ENCODE data around the gene TECRL. TPM values are rescaled to one million over a fixed set of nuclear protein-coding genes. Genes with fewer than 3 reads are reported as not detected.

The TECRL gene
- total RNA-seq, 4 donors from 2014 or later: 14.4 to 21.8 (median 17.2) TPM

GRCh38 chr4:64340218-64341110, 68.8 kb downstream of the TECRL start:
- intact Hi-C loops (cut with DNase I; ENCODE audit: low total_unique reads): no loop called here
- Histone ChIP-seq H3K27me3 (no peaks in the 10 kb centered on the region), H3K4me3 (no peak overlapping the region), H3K27ac (no peak overlapping the region), H3K9me3 (no peaks in the 10 kb centered on the region), H3K4me1 (peaks cover 5 to 9% of the 10 kb centered on the region in 2 donors), H3K36me3 (no peaks in the 10 kb centered on the region)
- DNase-seq (no peak), ATAC-seq (no peak)
- TF ChIP-seq POLR2A (IDR thresholded peaks at IDR 0.05): no peak
- no peak for TF ChIP-seq CTCF (IDR thresholded peaks at IDR 0.05 in 4 of 5, conservative IDR thresholded peaks at IDR 0.05 in 1 of 5)
- in situ Hi-C loops (cut with MboI; ENCODE audit: low sequenced_read_pairs in 4 of 4): no loop called here

- Histone ChIP-seq H3K27me3 (no peaks in the 10 kb centered on the region), H3K36me3 (no peaks in the 10 kb centered on the region), H3K27ac (no peak overlapping the region), H3K4me3 (no peak overlapping the region), H3K9me3 (no peaks in the 10 kb centered on the region), H3K4me1 (no peaks in the 10 kb centered on the region)
- DNase-seq: no peak
- in situ Hi-C loops (cut with MboI; ENCODE audit: low sequenced_read_pairs in 4 of 4) (no loop called here), intact Hi-C loops (cut with DNase I; ENCODE audit: low total_unique reads) (no loop called here)
- TF ChIP-seq CTCF (IDR thresholded peaks at IDR 0.05 in 4 of 5, conservative IDR thresholded peaks at IDR 0.05 in 1 of 5) (no peak), POLR2A (IDR thresholded peaks at IDR 0.05) (no peak)
- no peak for ATAC-seq
Measured at GRCh38 chr4:64334964-64335363, 74.3 kb downstream of the TECRL start.

- in situ Hi-C loops (cut with MboI; ENCODE audit: low sequenced_read_pairs in 4 of 4): no loop called here
- Histone ChIP-seq H3K27me3 (no peaks in the 10 kb centered on the region), H3K4me3 (no peak overlapping the region), H3K27ac (no peak overlapping the region), H3K36me3 (no peaks in the 10 kb centered on the region), H3K9me3 (no peaks in the 10 kb centered on the region), H3K4me1 (peaks cover 0 to 7% of the 10 kb centered on the region in 2 donors)
- intact Hi-C loops (cut with DNase I; ENCODE audit: low total_unique reads): no loop called here
- DNase-seq (no peak), ATAC-seq (no peak)
- TF ChIP-seq POLR2A (IDR thresholded peaks at IDR 0.05) (no peak), CTCF (IDR thresholded peaks at IDR 0.05 in 4 of 5, conservative IDR thresholded peaks at IDR 0.05 in 1 of 5) (no peak)
Measured at GRCh38 chr4:64330143-64330542, 79.1 kb downstream of the TECRL start.

GRCh38 chr4:64327237-64327636, 82.0 kb downstream of the TECRL start:
- H3K27ac ChIP-seq: no peak overlapping the region
- in situ Hi-C loops (cut with MboI; ENCODE audit: low sequenced_read_pairs in 4 of 4): no loop called here
- intact Hi-C loops (cut with DNase I; ENCODE audit: low total_unique reads): no loop called here
- TF ChIP-seq CTCF (IDR thresholded peaks at IDR 0.05 in 4 of 5, conservative IDR thresholded peaks at IDR 0.05 in 1 of 5): no peak
- TF ChIP-seq POLR2A (IDR thresholded peaks at IDR 0.05): no peak
- H3K4me1 ChIP-seq: peaks cover 0 to 7% of the 10 kb centered on the region in 2 donors
- H3K4me3 ChIP-seq: no peak overlapping the region
- no peaks in the 10 kb centered on the region for H3K9me3 ChIP-seq
- ATAC-seq (no peak), DNase-seq (no peak)
- H3K27me3 ChIP-seq: no peaks in the 10 kb centered on the region
- H3K36me3 ChIP-seq: no peaks in the 10 kb centered on the region

Data from gastrocnemius medialis (tissue), 4 donors.